Pons (tissue), 1 donor: ENCODE results near the gene SPSB2.
A peak's percentile ranks its signal among the peaks of the same experiment; 100 is the strongest.
"Not testable (repeated sequence)": the region's sequence is repeated elsewhere in the genome, so short reads cannot be mapped to it uniquely, and the experiment has no call there.

Source experiments
- DNase-seq: peaks from one replicate; pipeline ENCODE4 v3.0.0-alpha.2; 2016; ENCODE audit warnings: low spot score

The SPSB2 gene

GRCh38 chr12:6870304-6870703 lies 2.8 kb downstream of the SPSB2 start:
- not testable (repeated sequence) for DNase-seq

GRCh38 chr12:6869049-6870021 lies 3.8 kb downstream of the SPSB2 start:
- peak; percentile 81 for DNase-seq

GRCh38 chr12:6868211-6869048 lies 4.7 kb downstream of the SPSB2 start:
- peak; percentile 32 for DNase-seq

- DNase-seq: peak; percentile 17
These were observed 5.5 kb downstream of the SPSB2 start, which contains the start of gene TPI1 for GRCh38 chr12:6867413-6868210. TPI1 (plus strand) TSS chr12:6867531; CDS start chr12:6867567, 36 bp downstream.

- DNase-seq: peak; percentile 58
These were observed 6.1 kb downstream of the SPSB2 start for GRCh38 chr12:6866920-6867412.

- DNase-seq: no peak
These were observed 6.8 kb downstream of the SPSB2 start for GRCh38 chr12:6866163-6866919.

- not testable (repeated sequence) for DNase-seq
These were observed 7.8 kb downstream of the SPSB2 start for GRCh38 chr12:6865307-6865706.

- DNase-seq: no peak
These were observed 9.3 kb downstream of the SPSB2 start for GRCh38 chr12:6863586-6864321.

- no peak for DNase-seq
These were observed 10.1 kb downstream of the SPSB2 start for GRCh38 chr12:6863033-6863432.

GRCh38 chr12:6861391-6861790 lies 11.7 kb downstream of the SPSB2 start:
- DNase-seq: no peak

GRCh38 chr12:6860942-6861341 lies 12.2 kb downstream of the SPSB2 start:
- no peak for DNase-seq

GRCh38 chr12:6860116-6860515 lies 13.0 kb downstream of the SPSB2 start:
- DNase-seq: no peak

GRCh38 chr12:6858799-6859198 lies 14.3 kb downstream of the SPSB2 start:
- DNase-seq: no peak

- no peak for DNase-seq
These were observed 17.8 kb downstream of the SPSB2 start for GRCh38 chr12:6855322-6855721.

- no peak for DNase-seq
These were observed 19.1 kb downstream of the SPSB2 start for GRCh38 chr12:6854036-6854435.

GRCh38 chr12:6853626-6854025 lies 19.5 kb downstream of the SPSB2 start:
- no peak for DNase-seq

- DNase-seq: peak; percentile 73
These were observed 20.3 kb downstream of the SPSB2 start for GRCh38 chr12:6852651-6853354.

GRCh38 chr12:6851921-6852650 lies 21.0 kb downstream of the SPSB2 start, which contains the start of gene USP5:
USP5 (plus strand) TSS chr12:6852150; CDS start chr12:6852180, 30 bp downstream.
- peak; percentile 100 for DNase-seq
